Activated CD8-positive, alpha-beta T cell treated with anti-CD3 and anti-CD28 coated beads for 36 hours (primary cell): ENCODE measurements around the gene REN. TPM values are rescaled to one million over a fixed set of nuclear protein-coding genes. Genes with fewer than 3 reads are reported as not detected.

Experiments
- ATAC-seq: fragments of 200-7000 bp; cut with Tn5 transposase; one replicate; pipeline ENCODE4 v1.10.0; 2021; ENCODE audit warnings: mild to moderate bottlenecking, moderate library complexity
- CTCF ChIA-PET: fragments of 350-600 bp; sonication (Branson Sonifier 250); formaldehyde crosslinking; loops from one replicate; lab custom pipeline; 2021; ENCODE audit warnings: antibody characterized with exemption; lab: Charles Lee
- POLR2A ChIA-PET: fragments of 350-600 bp; sonication (Branson Sonifier 250); formaldehyde crosslinking; loops from one replicate; lab custom pipeline; 2021; ENCODE audit warnings: antibody characterized with exemption; lab: Charles Lee
- DNase-seq: peaks from one replicate; pipeline ENCODE4 v3.0.0-alpha.2; 2020
- H3K27ac Mint-ChIP-seq: one replicate; pipeline ENCODE4 v1.8.0; 2021; ENCODE audit warnings: mild to moderate bottlenecking, mixed read lengths
- H3K27me3 Mint-ChIP-seq: one replicate; pipeline ENCODE4 v1.8.0; 2021; ENCODE audit warnings: mixed read lengths
- H3K36me3 Mint-ChIP-seq: one replicate; pipeline ENCODE4 v1.8.0; 2021; ENCODE audit warnings: low read depth, mixed read lengths
- H3K4me1 Mint-ChIP-seq: one replicate; pipeline ENCODE4 v1.8.0; 2021; ENCODE audit warnings: low read depth, mixed read lengths
- H3K4me3 Mint-ChIP-seq: one replicate; pipeline ENCODE4 v1.8.0; 2021; ENCODE audit warnings: mild to moderate bottlenecking, moderate library complexity, mixed read lengths
- H3K9me3 Mint-ChIP-seq: one replicate; pipeline ENCODE4 v1.8.0; 2021; ENCODE audit warnings: mixed read lengths
- CTCF ChIP-seq: fragments of 200-600 bp; IDR thresholded peaks from one replicate; pipeline ENCODE4 v1.8.0; 2022; ENCODE audit warnings: antibody characterized with exemption, mild to moderate bottlenecking
- intact Hi-C: fragments of 100-400 bp; cut with micrococcal nuclease; formaldehyde crosslinking; loops from one replicate; pipeline ENCODE4 v1.10.0; 2022
- total RNA-seq, 2 experiments: library from RNA; stranded (reverse); gene quantifications; one replicate each; pipeline ENCODE4 v1.2.3, GENCODE V29; 2021

REN gene
- total RNA-seq, 2 experiments from 2014 or later = not detected

DNA sequence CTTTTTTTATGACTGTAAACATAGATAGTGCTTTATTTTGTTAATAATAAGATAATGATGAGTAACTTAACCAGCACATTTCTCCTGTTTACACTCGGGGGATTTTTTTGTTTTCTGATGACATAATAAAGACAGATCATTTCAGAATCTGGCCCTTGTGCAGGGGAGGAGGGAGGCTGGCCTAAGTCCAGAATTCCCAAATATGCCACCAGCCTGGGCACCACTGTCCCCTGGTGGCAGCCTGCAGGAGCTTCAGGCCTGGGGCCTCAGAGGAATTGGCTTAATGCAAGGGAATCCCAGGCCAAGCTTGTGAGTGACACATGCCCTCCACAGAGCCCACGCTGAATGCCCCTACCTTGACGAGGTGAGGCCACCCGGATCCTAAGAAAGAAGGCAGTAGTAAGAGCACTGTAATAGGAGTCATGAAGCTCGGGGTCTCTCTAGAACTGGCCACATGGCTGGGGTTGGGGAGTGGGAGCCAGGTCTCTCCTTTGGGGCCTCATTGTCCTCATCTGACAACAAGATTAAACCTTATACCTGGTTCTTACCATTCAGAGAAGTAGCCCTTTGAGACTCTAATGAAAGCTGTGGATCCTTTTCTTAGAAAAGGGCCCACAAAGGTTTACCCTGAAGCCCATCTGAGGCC, 38.4 kb downstream of the REN start:
- H3K4me3 Mint-ChIP-seq = no peak overlapping the region
- no peaks in the 10 kb centered on the region for H3K36me3 Mint-ChIP-seq
- DNase-seq (peak; percentile 35), ATAC-seq (no peak)
- H3K27me3 Mint-ChIP-seq = no peaks in the 10 kb centered on the region
- peak; percentile 53 for TF ChIP-seq CTCF
- intact Hi-C loops = no loop called here
- H3K9me3 Mint-ChIP-seq = no peaks in the 10 kb centered on the region
- H3K27ac Mint-ChIP-seq = no peak overlapping the region
- H3K4me1 Mint-ChIP-seq = peaks cover 5% of the 10 kb centered on the region
- CTCF ChIA-PET = interaction anchor here (0.9 to 5.5 kb wide), 15 partner anchors 12 to 303 kb away, joined by 3 to 67 read pairs (median 7); no protein-coding TSS in a partner anchor
- POLR2A ChIA-PET = no interaction called here

- H3K27me3 Mint-ChIP-seq = no peaks in the 10 kb centered on the region
- no peaks in the 10 kb centered on the region for H3K36me3 Mint-ChIP-seq
- H3K9me3 Mint-ChIP-seq = no peaks in the 10 kb centered on the region
- ATAC-seq (no peak), DNase-seq (no peak)
- no peak overlapping the region for H3K27ac Mint-ChIP-seq
- H3K4me1 Mint-ChIP-seq = peaks cover 5% of the 10 kb centered on the region
- TF ChIP-seq CTCF = no peak
- CTCF ChIA-PET = interaction anchor here (0.6 to 5.5 kb wide), 5 partner anchors 18 to 1136 kb away, joined by 4 to 67 read pairs (median 26); no protein-coding TSS in a partner anchor
- POLR2A ChIA-PET = no interaction called here
- intact Hi-C loops = no loop called here
- no peak overlapping the region for H3K4me3 Mint-ChIP-seq
Observed at GRCh38 chr1:204126956-204127355, 39.2 kb downstream of the REN start.

GRCh38 chr1:204126386-204126785, 39.8 kb downstream of the REN start:
- no peaks in the 10 kb centered on the region for H3K36me3 Mint-ChIP-seq
- POLR2A ChIA-PET = no interaction called here
- H3K4me1 Mint-ChIP-seq = peaks cover 5% of the 10 kb centered on the region
- intact Hi-C loops = no loop called here
- no peak for DNase-seq
- CTCF ChIA-PET = interaction anchor here (1.0 to 5.5 kb wide), 2 partner anchors 13 to 255 kb away, joined by 3 to 67 read pairs; no protein-coding TSS in a partner anchor
- H3K4me3 Mint-ChIP-seq = no peak overlapping the region
- no peaks in the 10 kb centered on the region for H3K27me3 Mint-ChIP-seq
- ATAC-seq = no peak
- no peaks in the 10 kb centered on the region for H3K9me3 Mint-ChIP-seq
- no peak overlapping the region for H3K27ac Mint-ChIP-seq
- no peak for TF ChIP-seq CTCF

DNA sequence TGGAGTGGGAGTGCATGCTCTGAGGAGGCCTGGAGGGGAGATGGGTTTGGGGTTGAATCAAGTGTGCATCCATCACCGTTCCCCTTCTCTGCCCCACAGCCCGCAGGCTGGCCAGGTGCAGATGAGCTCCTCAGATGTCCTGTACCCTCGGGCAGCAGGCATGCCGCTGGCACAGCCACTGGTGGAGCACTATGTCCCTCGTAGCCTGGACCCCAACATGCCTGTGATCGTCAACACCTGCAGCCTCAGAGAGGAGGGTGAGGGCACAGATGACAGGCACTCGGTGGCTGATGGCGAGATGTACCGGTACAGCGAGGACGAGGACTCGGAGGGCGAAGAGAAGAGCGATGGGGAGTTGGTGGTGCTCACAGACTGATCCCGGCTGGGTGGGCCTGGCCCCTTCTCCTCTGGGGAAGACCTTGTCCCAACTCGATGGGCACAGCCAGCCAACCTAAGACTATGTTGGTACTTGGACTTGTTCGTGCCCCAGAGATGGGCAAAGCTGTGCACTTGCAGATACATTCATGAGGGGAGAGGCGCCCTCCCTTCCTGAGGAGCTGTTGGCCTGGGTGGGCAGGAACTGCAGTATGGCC, 40.3 kb downstream of the REN start:
- no peaks in the 10 kb centered on the region for H3K9me3 Mint-ChIP-seq
- H3K27me3 Mint-ChIP-seq = no peaks in the 10 kb centered on the region
- no peak for TF ChIP-seq CTCF
- peaks cover 5% of the 10 kb centered on the region for H3K4me1 Mint-ChIP-seq
- no peak overlapping the region for H3K4me3 Mint-ChIP-seq
- no peak overlapping the region for H3K27ac Mint-ChIP-seq
- ChIA-PET POLR2A (no interaction called here), CTCF (interaction anchor here (1.0 to 5.5 kb wide), 2 partner anchors 12 to 254 kb away, joined by 3 to 67 read pairs; no protein-coding TSS in a partner anchor)
- no peaks in the 10 kb centered on the region for H3K36me3 Mint-ChIP-seq
- DNase-seq = no peak
- intact Hi-C loops = no loop called here
- no peak for ATAC-seq

- POLR2A ChIA-PET = no interaction called here
- DNase-seq (no peak), ATAC-seq (no peak)
- Mint-ChIP-seq H3K4me1 (peaks cover 5% of the 10 kb centered on the region), H3K4me3 (no peak overlapping the region), H3K36me3 (no peaks in the 10 kb centered on the region), H3K27me3 (no peaks in the 10 kb centered on the region), H3K9me3 (no peaks in the 10 kb centered on the region), H3K27ac (no peak overlapping the region)
- intact Hi-C loops = no loop called here
- CTCF ChIA-PET = interaction anchor here (1.2 kb wide), 1 partner anchor 250 kb away, joined by 3 read pairs; no protein-coding TSS in a partner anchor
- TF ChIP-seq CTCF = no peak
Observed at GRCh38 chr1:204124639-204125038, 41.5 kb downstream of the REN start.
